ENCODE results near the gene LRRC4B.

DNA sequence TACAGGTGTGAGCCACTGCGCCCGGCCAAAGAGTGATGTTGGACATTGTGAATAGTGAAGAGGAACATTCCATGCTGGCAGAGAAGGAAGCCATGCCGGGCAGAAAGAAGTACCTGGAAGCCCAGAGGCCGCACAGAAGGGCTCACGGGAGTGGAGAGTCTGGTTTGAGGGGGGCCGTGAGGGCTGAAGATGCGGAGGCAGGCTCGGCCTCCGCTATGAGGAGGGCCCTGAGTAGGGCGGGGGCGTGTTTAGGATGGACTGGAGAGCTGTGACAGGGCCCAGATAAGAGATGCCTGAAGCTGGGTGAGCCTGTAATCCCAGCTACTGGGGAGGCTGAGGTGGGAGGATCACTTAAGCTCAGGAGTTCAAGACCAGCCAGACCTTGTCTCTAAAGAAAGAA, 58.9 kb downstream of the LRRC4B start:
- TF ChIP-seq, protein P1, sequence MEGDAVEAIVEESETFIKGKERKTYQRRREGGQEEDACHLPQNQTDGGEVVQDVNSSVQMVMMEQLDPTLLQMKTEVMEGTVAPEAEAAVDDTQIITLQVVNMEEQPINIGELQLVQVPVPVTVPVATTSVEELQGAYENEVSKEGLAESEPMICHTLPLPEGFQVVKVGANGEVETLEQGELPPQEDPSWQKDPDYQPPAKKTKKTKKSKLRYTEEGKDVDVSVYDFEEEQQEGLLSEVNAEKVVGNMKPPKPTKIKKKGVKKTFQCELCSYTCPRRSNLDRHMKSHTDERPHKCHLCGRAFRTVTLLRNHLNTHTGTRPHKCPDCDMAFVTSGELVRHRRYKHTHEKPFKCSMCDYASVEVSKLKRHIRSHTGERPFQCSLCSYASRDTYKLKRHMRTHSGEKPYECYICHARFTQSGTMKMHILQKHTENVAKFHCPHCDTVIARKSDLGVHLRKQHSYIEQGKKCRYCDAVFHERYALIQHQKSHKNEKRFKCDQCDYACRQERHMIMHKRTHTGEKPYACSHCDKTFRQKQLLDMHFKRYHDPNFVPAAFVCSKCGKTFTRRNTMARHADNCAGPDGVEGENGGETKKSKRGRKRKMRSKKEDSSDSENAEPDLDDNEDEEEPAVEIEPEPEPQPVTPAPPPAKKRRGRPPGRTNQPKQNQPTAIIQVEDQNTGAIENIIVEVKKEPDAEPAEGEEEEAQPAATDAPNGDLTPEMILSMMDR (IDR thresholded peaks at IDR 0.05): no peak
- TF ChIP-seq EP300 (IDR thresholded peaks at IDR 0.05) (no peak), POLR2AphosphoS5 (IDR thresholded peaks at IDR 0.05) (no peak)
